ENCODE measurements around the gene DOK5. TPM values are rescaled to one million over a fixed set of nuclear protein-coding genes. Genes with fewer than 3 reads are reported as not detected.

DOK5 gene
- total and polyA plus RNA-seq, 2 of the 4 experiments (the other 2 are of a cell fraction) = 2.8 to 3.9 TPM

DNA sequence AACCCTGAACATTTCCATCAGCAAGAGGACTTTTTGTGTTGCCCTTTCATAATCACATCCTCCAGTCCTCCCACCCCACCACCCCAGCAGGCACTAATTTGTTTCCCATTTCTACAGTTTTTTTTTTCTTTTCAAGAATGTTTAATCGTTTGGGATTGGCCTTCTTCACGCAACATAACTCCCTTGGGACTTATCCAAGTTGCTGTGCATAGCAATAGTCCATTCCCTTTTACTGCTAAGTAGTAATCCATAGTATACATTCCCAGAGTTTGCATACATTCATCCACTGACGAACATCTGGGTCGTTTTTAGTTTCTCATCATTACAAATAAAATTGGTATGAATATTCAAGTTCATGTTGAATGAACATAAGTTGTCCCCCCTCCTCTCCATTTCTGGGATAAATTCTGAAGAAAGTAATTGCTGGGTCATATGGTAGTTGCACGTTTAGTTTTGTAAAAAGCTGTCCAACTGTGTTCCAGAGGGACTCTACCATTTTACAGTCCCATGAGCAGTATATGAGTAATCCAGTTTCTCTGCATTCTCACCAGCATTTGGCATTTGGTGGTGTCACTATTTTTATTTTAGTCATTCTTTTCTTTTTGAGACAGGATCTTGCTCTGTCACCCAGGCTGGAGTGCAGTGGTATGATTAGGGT, 90.8 kb downstream of the DOK5 start:
- no peak overlapping the region for H2AFZ ChIP-seq (replicated peaks; ENCODE audit: low read length, poor library complexity)
- no peak overlapping the region for H4K8ac ChIP-seq (ENCODE audit: low read depth in 2 of 2, low read length in 2 of 2)
- H2AK5ac ChIP-seq (ENCODE audit: low read depth, low read length) = no peak overlapping the region
- no peak for DNase-seq
- ChIA-PET POLR2A (ENCODE audit: unreplicated experiment) (no interaction called here), CTCF (no interaction called here)
- no peaks in the 10 kb centered on the region for H3K9me1 ChIP-seq (ENCODE audit: insufficient read depth, low read length)
- intact Hi-C loops (cut with micrococcal nuclease) (no loop called here), dilution Hi-C loops (cut with HindIII; ENCODE audit: low sequenced_read_pairs, unreplicated experiment) (no loop called here), in situ Hi-C loops (cut with MboI; ENCODE audit: low sequenced_read_pairs) (no loop called here)
- H3K23ac ChIP-seq (ENCODE audit: low read depth, low read length) = no peak overlapping the region
- no peak overlapping the region for H4K91ac ChIP-seq (ENCODE audit: insufficient read depth, low read depth, low read length)
- H2BK120ac ChIP-seq (ENCODE audit: low read depth, low read length) = no peak overlapping the region
- H2BK5ac ChIP-seq (ENCODE audit: low read depth, low read length, poor library complexity, severe bottlenecking) = no peak overlapping the region
- H4K20me1 ChIP-seq (ENCODE audit: insufficient read depth, low read length) = no peaks in the 10 kb centered on the region
- H3K14ac ChIP-seq (replicated peaks; ENCODE audit: low read depth, low read length) = no peak overlapping the region
- 0 out of 2 replicates have a peak, but pooled peaks cover 2% of the 10 kb centered on the region for H3K9me3 ChIP-seq (ENCODE audit: control insufficient read depth, insufficient read depth, low read length)
- WGBS, 2 experiments (ENCODE audit: extremely low coverage in 2 of 2, insufficient read length in 1 of 2) = no CpG with 5 or more reads among the region's 5 CpGs
- no peak for TF ChIP-seq RFX5 (IDR thresholded peaks at IDR 0.05; ENCODE audit: low read depth, low read length)
- no peak for TF ChIP-seq FOS (IDR thresholded peaks at IDR 0.05; ENCODE audit: low read depth, low read length)
- TF ChIP-seq SMC3 (IDR thresholded peaks at IDR 0.05; ENCODE audit: low read depth, low read length) = no peak
- TF ChIP-seq RCOR1 (IDR thresholded peaks at IDR 0.05; ENCODE audit: insufficient replicate concordance, low read length) = no peak
- TF ChIP-seq, protein P1, sequence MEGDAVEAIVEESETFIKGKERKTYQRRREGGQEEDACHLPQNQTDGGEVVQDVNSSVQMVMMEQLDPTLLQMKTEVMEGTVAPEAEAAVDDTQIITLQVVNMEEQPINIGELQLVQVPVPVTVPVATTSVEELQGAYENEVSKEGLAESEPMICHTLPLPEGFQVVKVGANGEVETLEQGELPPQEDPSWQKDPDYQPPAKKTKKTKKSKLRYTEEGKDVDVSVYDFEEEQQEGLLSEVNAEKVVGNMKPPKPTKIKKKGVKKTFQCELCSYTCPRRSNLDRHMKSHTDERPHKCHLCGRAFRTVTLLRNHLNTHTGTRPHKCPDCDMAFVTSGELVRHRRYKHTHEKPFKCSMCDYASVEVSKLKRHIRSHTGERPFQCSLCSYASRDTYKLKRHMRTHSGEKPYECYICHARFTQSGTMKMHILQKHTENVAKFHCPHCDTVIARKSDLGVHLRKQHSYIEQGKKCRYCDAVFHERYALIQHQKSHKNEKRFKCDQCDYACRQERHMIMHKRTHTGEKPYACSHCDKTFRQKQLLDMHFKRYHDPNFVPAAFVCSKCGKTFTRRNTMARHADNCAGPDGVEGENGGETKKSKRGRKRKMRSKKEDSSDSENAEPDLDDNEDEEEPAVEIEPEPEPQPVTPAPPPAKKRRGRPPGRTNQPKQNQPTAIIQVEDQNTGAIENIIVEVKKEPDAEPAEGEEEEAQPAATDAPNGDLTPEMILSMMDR (conservative IDR thresholded peaks at IDR 0.05; ENCODE audit: low read depth, low read length) = no peak
- TF ChIP-seq, protein P2, sequence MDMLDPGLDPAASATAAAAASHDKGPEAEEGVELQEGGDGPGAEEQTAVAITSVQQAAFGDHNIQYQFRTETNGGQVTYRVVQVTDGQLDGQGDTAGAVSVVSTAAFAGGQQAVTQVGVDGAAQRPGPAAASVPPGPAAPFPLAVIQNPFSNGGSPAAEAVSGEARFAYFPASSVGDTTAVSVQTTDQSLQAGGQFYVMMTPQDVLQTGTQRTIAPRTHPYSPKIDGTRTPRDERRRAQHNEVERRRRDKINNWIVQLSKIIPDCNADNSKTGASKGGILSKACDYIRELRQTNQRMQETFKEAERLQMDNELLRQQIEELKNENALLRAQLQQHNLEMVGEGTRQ (IDR thresholded peaks at IDR 0.05; ENCODE audit: low read depth, low read length) = no peak
- no peak for TF ChIP-seq MAZ (IDR thresholded peaks at IDR 0.05; ENCODE audit: borderline replicate concordance, low read depth, low read length)
- TF ChIP-seq CEBPB (IDR thresholded peaks at IDR 0.05; ENCODE audit: low read depth, low read length) = no peak
- TF ChIP-seq CHD1 (IDR thresholded peaks at IDR 0.05; ENCODE audit: low read depth, low read length) = no peak
- TF ChIP-seq MAFK (IDR thresholded peaks at IDR 0.05; ENCODE audit: low read depth, low read length) = no peak
- TF ChIP-seq BHLHE40 (IDR thresholded peaks at IDR 0.05; ENCODE audit: low read depth, low read length) = no peak
- no peak for TF ChIP-seq RAD21 (IDR thresholded peaks at IDR 0.05; ENCODE audit: low read length)
- no peak for TF ChIP-seq MXI1 (IDR thresholded peaks at IDR 0.05; ENCODE audit: borderline replicate concordance, low read depth, low read length)
- TF ChIP-seq NFE2L2 (IDR thresholded peaks at IDR 0.05; ENCODE audit: low read depth, low read length) = no peak
- TF ChIP-seq, protein P3, sequence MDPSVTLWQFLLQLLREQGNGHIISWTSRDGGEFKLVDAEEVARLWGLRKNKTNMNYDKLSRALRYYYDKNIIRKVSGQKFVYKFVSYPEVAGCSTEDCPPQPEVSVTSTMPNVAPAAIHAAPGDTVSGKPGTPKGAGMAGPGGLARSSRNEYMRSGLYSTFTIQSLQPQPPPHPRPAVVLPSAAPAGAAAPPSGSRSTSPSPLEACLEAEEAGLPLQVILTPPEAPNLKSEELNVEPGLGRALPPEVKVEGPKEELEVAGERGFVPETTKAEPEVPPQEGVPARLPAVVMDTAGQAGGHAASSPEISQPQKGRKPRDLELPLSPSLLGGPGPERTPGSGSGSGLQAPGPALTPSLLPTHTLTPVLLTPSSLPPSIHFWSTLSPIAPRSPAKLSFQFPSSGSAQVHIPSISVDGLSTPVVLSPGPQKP (IDR thresholded peaks at IDR 0.05; ENCODE audit: borderline replicate concordance, low read depth, low read length) = no peak
- ATAC-seq (ENCODE audit: low read depth) = no peak
- no peak overlapping the region for H3K4me2 ChIP-seq (ENCODE audit: low read depth, low read length)
- H2BK15ac ChIP-seq (ENCODE audit: low read depth, low read length) = no peak overlapping the region
- no peak overlapping the region for H4K5ac ChIP-seq (ENCODE audit: low read depth, low read length)
- no peak overlapping the region for H3K4me3 ChIP-seq (ENCODE audit: insufficient read depth, low read depth, low read length)
- no TSS peak for BruUV-seq (replicated peaks)
- H3K79me1 ChIP-seq (ENCODE audit: low read depth in 1 of 2, low read length in 2 of 2) = no peaks in the 10 kb centered on the region
- no peak overlapping the region for H3K9ac ChIP-seq (ENCODE audit: low read depth, low read length)
- no peaks in the 10 kb centered on the region for H3K27me3 ChIP-seq (ENCODE audit: control insufficient read depth, insufficient read depth, low read length)
- no peak overlapping the region for H3K18ac ChIP-seq (ENCODE audit: low read depth, low read length)
- no peak overlapping the region for H3K27ac ChIP-seq (ENCODE audit: insufficient read depth, low read length)
- no peaks in the 10 kb centered on the region for H3K36me3 ChIP-seq (ENCODE audit: control insufficient read depth, insufficient read depth, low read length)
- H3K56ac ChIP-seq (ENCODE audit: extremely low read depth, insufficient read depth, low read length) = no peak overlapping the region
- H3K4ac ChIP-seq (ENCODE audit: low read depth, low read length) = no peak overlapping the region
- no peak overlapping the region for H2AK9ac ChIP-seq (replicated peaks; ENCODE audit: low read depth, low read length, poor library complexity)
- no peaks in the 10 kb centered on the region for H3K4me1 ChIP-seq (ENCODE audit: control insufficient read depth, insufficient read depth, low read length)
- H2BK20ac ChIP-seq (ENCODE audit: low read depth, low read length) = no peak overlapping the region
